Tracheal epithelial cell (primary cell): ENCODE results near the gene SIGLEC10. TPM values are rescaled to one million over a fixed set of nuclear protein-coding genes. Genes with fewer than 3 reads are reported as not detected.

ENCODE experiments used
- total RNA-seq: library from RNA; depleted of rRNA; stranded (reverse); fragments of >200 nt; gene quantifications from 2 replicates; pipeline ENCODE4 v1.2.1, GENCODE V29; 2014

SIGLEC10 gene, protein sequence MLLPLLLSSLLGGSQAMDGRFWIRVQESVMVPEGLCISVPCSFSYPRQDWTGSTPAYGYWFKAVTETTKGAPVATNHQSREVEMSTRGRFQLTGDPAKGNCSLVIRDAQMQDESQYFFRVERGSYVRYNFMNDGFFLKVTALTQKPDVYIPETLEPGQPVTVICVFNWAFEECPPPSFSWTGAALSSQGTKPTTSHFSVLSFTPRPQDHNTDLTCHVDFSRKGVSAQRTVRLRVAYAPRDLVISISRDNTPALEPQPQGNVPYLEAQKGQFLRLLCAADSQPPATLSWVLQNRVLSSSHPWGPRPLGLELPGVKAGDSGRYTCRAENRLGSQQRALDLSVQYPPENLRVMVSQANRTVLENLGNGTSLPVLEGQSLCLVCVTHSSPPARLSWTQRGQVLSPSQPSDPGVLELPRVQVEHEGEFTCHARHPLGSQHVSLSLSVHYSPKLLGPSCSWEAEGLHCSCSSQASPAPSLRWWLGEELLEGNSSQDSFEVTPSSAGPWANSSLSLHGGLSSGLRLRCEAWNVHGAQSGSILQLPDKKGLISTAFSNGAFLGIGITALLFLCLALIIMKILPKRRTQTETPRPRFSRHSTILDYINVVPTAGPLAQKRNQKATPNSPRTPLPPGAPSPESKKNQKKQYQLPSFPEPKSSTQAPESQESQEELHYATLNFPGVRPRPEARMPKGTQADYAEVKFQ
- total RNA-seq = not detected in 2 replicates

DNA sequence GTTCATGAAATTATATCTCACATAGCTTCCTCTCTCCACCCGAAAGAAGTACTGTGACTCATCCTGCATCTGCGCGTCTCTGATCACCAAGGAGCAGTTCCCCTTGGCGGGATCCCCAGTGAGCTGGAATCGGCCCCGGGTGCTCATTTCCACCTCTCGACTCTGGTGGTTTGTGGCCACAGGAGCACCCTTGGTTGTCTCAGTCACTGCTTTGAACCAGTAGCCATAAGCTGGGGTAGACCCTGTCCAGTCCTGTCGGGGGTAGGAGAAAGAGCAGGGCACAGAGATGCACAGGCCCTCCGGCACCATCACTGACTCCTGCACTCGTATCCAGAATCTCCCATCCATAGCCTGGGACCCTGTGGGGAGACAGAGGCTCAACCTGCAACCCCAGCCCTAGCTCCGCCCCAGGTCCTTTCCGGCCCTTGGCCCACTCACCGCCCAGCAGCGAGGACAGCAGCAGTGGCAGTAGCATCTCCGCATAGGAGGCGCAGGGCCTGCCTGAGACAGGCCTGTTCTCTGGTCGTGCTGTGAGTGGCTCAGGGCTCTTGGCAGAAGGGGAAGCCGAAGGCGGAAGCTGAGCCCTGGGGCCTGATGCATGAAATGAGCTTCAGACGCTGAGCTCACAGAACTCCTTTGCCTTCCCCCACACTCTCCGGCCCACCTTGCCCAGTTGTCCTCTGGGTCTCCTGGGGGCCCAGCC is at the start of gene SIGLEC10:
Gene SIGLEC10, minus strand, starts transcription at position 536 of the 703 bp plus-strand sequence. Its CDS starts 61 bp downstream, at position 475.

DNA sequence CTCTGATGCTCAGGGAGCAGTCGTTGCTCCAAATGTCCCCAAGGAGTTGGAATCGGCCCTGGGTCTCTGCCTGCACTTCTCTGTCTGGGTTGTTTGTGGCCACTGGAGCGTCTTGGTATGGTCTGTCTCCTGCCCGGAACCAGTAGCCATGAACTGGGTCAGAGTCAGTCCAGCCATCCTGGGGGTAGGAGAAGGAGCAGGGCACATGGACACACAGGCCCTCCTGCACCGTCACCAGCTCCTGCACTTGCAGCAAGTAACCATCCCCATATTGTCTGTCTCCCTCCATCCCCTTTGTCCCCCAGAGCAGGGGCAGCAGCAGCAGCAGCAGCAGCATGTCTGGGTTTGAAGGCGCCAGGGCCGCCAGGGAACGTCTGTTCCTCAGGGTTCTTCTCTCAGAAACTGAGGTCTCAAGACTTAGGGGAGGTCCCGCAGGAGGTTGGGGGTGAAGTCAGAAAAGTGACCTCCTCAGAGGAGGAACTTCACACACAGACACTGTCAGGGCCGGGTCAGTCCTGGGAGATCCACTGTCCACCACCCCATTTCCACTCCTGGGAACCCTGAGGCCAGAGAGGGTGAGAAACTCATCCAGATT is 40.7 kb upstream of the SIGLEC10 start, which contains the start of gene SIGLEC8:
Gene SIGLEC8, minus strand, starts transcription at position 404 of the 595 bp plus-strand sequence. Its CDS starts 67 bp downstream, at position 337.

DNA sequence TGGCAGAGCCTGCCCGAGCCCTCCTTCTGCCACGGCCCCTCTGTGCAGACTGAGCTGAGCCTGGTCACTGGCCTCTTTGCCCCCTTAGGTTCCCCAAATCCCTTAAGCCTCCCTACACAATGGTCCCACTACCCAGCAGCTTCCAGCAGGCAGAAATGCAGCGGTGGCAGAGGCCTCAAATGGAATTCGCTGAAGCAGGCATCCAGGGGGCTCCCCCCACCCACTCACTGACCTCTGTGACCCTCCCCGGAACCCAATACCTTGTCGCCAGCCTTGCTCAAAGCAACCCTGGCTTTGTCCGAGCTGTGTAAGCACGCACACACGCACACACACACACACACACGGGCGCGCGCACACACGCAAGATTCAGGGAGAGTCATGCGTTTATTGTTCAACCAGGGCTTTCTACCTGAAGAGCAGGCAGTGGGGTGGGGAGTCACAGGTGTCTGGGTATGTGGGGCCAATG is 29.5 kb downstream of the SIGLEC10 start, which contains the start of gene LIM2:
Gene LIM2, minus strand, starts transcription at position 51 of the 466 bp plus-strand sequence. CDS start 531 bp downstream, outside the sequence.

DNA sequence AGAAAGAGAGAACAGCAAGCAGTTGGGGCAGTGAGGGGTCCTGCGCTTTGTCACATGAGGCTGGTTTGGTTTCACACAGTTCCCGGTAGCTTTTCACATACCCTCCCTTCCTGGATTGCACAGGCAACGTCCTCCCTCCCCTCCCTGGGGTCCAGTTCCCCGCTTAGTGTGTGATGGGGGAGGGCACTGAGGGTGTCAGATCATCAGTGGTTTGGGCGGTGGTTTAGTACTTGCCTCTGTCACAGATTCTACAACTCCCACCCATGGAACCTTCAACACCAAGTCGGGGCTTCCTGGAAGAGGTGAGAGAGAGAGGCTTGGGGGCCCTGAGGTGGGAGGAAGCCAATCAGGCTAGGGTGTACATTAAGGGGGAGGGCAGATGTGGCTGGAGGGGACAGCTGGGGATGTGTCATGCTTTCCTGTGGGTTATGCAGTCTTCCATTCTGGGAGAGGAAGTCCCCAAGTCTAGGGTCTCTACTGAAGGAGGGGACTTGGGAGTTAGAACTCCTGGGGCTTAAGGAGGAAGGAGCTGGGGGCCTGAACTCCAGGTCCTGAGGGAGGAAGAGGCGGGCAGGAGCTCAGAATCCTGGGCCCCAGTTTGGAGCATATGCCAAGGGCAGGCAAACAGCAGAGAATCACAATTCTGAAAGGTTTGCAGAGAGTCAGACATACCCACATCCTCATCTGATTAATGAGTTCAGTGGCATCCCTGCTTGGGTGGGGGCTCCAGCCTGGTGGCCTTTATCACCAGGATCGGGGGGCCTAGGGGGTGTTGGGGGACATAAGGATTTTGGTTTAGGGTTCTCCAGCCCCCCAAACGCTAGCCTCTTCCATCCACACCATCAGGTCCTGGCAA is 44.6 kb downstream of the SIGLEC10 start, which contains the start of gene NKG7:
Gene NKG7, minus strand, starts transcription at position 6 of the 856 bp plus-strand sequence. CDS start 119 bp downstream, outside the sequence.

DNA sequence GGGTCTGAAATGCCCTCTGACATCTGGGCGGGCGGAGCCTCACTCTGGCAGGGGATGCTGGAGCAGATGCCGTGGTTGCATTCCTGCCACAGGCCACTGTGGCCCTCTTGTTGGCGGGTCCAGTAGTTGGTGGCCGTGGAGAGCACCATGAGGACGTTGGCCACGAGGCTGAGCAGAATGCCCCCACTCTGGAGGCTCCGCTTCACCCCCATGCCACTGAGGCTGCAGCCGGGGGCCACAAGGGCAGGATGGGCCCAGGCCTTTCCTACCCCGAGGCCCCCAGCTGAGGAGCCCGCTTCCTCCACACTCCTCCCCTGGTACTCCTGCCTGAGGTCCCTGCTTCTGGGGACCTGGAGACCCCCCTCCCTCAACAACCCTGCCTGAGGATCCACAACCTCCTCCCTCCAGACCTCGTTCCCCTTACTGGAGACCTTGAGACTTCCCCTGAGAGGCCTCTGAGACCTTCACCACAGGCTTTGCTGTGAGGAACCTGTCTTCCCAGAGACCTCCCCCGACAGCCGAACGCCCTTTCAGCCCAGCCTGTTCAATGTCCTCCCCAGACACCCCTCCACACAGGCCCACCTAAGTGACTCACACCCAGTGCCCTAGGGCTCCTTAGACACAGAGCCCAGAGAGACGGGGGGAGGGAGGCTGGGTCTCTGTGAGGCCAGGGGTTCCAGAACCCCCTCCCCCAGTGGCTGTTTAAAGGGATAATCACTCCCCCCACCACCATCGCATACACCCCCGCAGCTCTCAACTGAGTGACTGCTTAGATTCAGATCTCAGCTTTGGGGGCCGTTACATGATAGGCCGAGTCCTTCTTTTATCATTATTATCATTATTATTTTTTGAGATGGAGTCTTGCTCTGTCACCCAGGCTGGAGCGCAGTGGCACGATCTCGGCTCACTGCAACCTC is 48.8 kb downstream of the SIGLEC10 start, which contains the start of gene CLDND2:
Gene CLDND2, minus strand, starts transcription at position 638 of the 917 bp plus-strand sequence. Its CDS starts 426 bp downstream, at position 212.

DNA sequence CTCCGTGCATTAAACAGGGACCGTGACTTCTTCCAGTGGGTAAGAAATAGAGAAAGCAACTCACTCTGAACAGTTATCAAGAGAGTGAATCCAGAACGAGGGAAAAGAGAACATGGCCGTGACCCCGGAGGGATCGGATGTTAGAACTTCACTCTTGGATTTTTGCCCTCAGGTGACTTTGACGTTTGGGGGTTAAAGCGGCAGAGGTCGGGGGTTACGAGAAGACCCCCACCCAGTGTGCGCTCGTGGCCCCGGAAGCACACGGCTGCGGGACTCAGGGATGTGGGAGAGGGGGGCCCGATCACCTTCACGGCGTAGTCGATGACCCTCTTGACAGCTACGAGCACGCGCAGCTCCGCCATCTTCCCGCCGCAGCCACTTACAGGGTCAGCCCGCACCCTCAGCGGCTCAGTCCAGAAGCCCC is 51.5 kb downstream of the SIGLEC10 start, which contains the start of gene ETFB:
Gene ETFB, minus strand, starts transcription at position 424 of the 424 bp plus-strand sequence. Its CDS starts 62 bp downstream, at position 362.

Other genes with a start within 250 kb of the SIGLEC10 start
- not detected in 2 replicates for gene CD33, start 192.6 kb downstream of the SIGLEC10 start, total RNA-seq
- not detected in 2 replicates for gene SIGLECL1, start 166.6 kb downstream of the SIGLEC10 start, total RNA-seq
- gene IGLON5, start 106.0 kb downstream of the SIGLEC10 start, total RNA-seq = not detected in 2 replicates
- gene VSIG10L, start 75.5 kb downstream of the SIGLEC10 start, total RNA-seq = 0.21 and 1.4 TPM in 2 replicates
- 50.3 and 93.5 TPM in 2 replicates for gene ETFB, start 51.3 kb downstream of the SIGLEC10 start, total RNA-seq
- gene CLDND2, start 48.6 kb downstream of the SIGLEC10 start, total RNA-seq = not detected in 2 replicates
- gene NKG7, start 45.0 kb downstream of the SIGLEC10 start, total RNA-seq = not detected in 2 replicates
- not detected in 2 replicates for gene LIM2, start 29.7 kb downstream of the SIGLEC10 start, total RNA-seq
- gene C19orf84, start 27.1 kb downstream of the SIGLEC10 start, total RNA-seq = not detected in 2 replicates
- gene SIGLEC8, start 40.8 kb upstream of the SIGLEC10 start, total RNA-seq = not detected in 2 replicates
- gene CEACAM18, start 60.9 kb upstream of the SIGLEC10 start, total RNA-seq = not detected in 2 replicates
- not detected in 2 replicates for gene SIGLEC12, start 84.2 kb upstream of the SIGLEC10 start, total RNA-seq
- gene SIGLEC6, start 114.0 kb upstream of the SIGLEC10 start, total RNA-seq = not detected in 2 replicates
- 1.7 and 1.9 TPM in 2 replicates for gene ZNF175, start 153.6 kb upstream of the SIGLEC10 start, total RNA-seq
- not detected in 2 replicates for gene SIGLEC5, start 212.8 kb upstream of the SIGLEC10 start, total RNA-seq
- gene SIGLEC14, start 229.2 kb upstream of the SIGLEC10 start, total RNA-seq = not detected in 2 replicates